OCI-LY1 (cell line): Measurements from ENCODE around the gene PBOV1.

ENCODE experiments used
- H2AFZ ChIP-seq: fragments of 200-600 bp; sonication (generic), shearing (Covaris generic); 2 replicates; pipeline ENCODE4 v1.6.0; 2014; ENCODE audit warnings: antibody characterized with exemption, mild to moderate bottlenecking, low read length
- H3F3A ChIP-seq: fragments of 200-600 bp; sonication (generic), shearing (Covaris generic); 2 replicates; pipeline ENCODE4 v1.6.0; 2014; ENCODE audit warnings: mild to moderate bottlenecking, antibody characterized with exemption, low read length, moderate library complexity; ENCODE audit not compliant: insufficient read depth
- H3K27ac ChIP-seq: fragments of 200-600 bp; sonication (generic); 2 replicates; pipeline ENCODE4 v1.5.1; 2014; ENCODE audit warnings: low read length, mixed run types, mild to moderate bottlenecking, low read depth; ENCODE audit not compliant: poor library complexity, severe bottlenecking
- H3K27me3 ChIP-seq: fragments of 200-600 bp; sonication (generic); 2 replicates; pipeline ENCODE4 v1.6.0; 2014; ENCODE audit warnings: antibody characterized with exemption, mild to moderate bottlenecking, low read length, moderate library complexity; ENCODE audit not compliant: insufficient read depth
- H3K36me3 ChIP-seq: fragments of 200-600 bp; sonication (generic); 2 replicates; pipeline ENCODE4 v1.6.1; 2014; ENCODE audit warnings: mild to moderate bottlenecking, antibody characterized with exemption, low read length, moderate library complexity, mixed read lengths; ENCODE audit not compliant: insufficient read depth
- H3K4me1 ChIP-seq: fragments of 200-600 bp; sonication (generic); 2 replicates; pipeline ENCODE4 v1.5.1; 2014; ENCODE audit warnings: mild to moderate bottlenecking, low read length, moderate library complexity; ENCODE audit not compliant: insufficient read depth, severe bottlenecking
- H3K4me2 ChIP-seq: fragments of 200-600 bp; sonication (generic), shearing (Covaris generic); 2 replicates; pipeline ENCODE4 v1.6.1; 2014; ENCODE audit warnings: low read length
- H3K4me3 ChIP-seq: fragments of 200-600 bp; sonication (generic); 2 replicates; pipeline ENCODE4 v1.5.1; 2014; ENCODE audit warnings: low read length, low read depth, mild to moderate bottlenecking, mixed read lengths; ENCODE audit not compliant: poor library complexity, severe bottlenecking
- H3K79me2 ChIP-seq: fragments of 200-600 bp; shearing (Covaris generic); 2 replicates; pipeline ENCODE4 v1.6.1; 2016; ENCODE audit warnings: mixed run types, low read length, mixed read lengths; ENCODE audit not compliant: insufficient read depth
- H3K9ac ChIP-seq: fragments of 200-600 bp; sonication (generic), shearing (Covaris generic); 2 replicates; pipeline ENCODE4 v1.6.1; 2014; ENCODE audit warnings: mild to moderate bottlenecking, low read length, mixed read lengths
- H3K9me2 ChIP-seq: fragments of 200-600 bp; sonication (generic), shearing (Covaris generic); 2 replicates; pipeline ENCODE4 v1.6.1; 2014; ENCODE audit warnings: low read depth, mild to moderate bottlenecking, low read length, mixed read lengths
- H3K9me3 ChIP-seq: fragments of 200-600 bp; shearing (Covaris generic); 2 replicates; pipeline ENCODE4 v1.6.1; 2014; ENCODE audit warnings: low read length, mixed read lengths
- H4K20me1 ChIP-seq: fragments of 200-600 bp; sonication (generic), shearing (Covaris generic); 2 replicates; pipeline ENCODE4 v1.6.0; 2016; ENCODE audit warnings: mild to moderate bottlenecking, low read length; ENCODE audit not compliant: insufficient read depth
- CTCF ChIP-seq: fragments of 200-600 bp; sonication (generic), shearing (Covaris generic); IDR thresholded peaks from 2 replicates; pipeline ENCODE4 v1.5.1; 2017; ENCODE audit warnings: mild to moderate bottlenecking, antibody characterized with exemption, low read length, moderate library complexity, mixed read lengths
- EZH2 ChIP-seq: fragments of 200-600 bp; sonication (generic), shearing (Covaris generic); IDR thresholded peaks from 2 replicates; pipeline ENCODE4 v1.8.0; 2017; ENCODE audit warnings: borderline replicate concordance, mixed run types, mild to moderate bottlenecking, antibody characterized with exemption, low read length, moderate library complexity, mixed read lengths

The PBOV1 gene

DNA sequence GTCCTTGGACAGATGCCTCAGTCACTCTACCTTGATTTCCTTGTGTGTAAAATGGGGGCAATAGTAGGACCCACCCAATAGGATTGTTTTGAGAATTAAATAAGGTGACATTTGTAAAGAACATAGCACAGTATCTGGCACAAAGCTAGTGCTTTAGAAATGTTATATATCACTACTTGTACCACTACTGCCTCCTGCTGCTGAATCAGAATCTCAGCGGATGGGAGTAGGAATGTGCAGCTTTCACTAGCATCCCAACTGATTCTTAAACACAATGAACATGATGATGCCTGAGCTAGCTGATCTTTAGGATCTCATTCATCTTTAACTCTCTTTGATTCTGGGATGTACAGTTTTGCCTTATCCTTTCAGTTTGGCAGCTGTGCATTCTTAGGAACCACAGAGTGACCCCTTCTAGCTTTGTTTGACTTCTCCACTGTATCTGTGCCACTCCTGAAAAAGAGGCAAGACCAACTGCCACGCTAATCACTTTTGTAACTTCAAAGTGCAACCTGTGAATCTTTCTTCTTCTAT lies 7.2 kb downstream of the PBOV1 start:
- no peak for TF ChIP-seq CTCF
- no peak for TF ChIP-seq EZH2
- Histone ChIP-seq H3F3A (no peaks in the 10 kb centered on the region), H4K20me1 (no peaks in the 10 kb centered on the region), H3K27me3 (no peaks in the 10 kb centered on the region), H3K9me3 (no peaks in the 10 kb centered on the region), H3K4me2 (no peak overlapping the region), H3K9me2 (no peaks in the 10 kb centered on the region), H3K4me3 (no peak overlapping the region), H3K79me2 (no peaks in the 10 kb centered on the region), H3K4me1 (no peaks in the 10 kb centered on the region), H2AFZ (no peak overlapping the region), H3K9ac (no peak overlapping the region), H3K27ac (no peak overlapping the region), H3K36me3 (no peaks in the 10 kb centered on the region)

GRCh38 chr6:138206862-138207261 lies 11.4 kb downstream of the PBOV1 start:
- Histone ChIP-seq H3K27me3 (no peaks in the 10 kb centered on the region), H3K27ac (no peak overlapping the region), H3K9me3 (no peaks in the 10 kb centered on the region), H3K36me3 (no peaks in the 10 kb centered on the region), H2AFZ (no peak overlapping the region), H3K79me2 (no peaks in the 10 kb centered on the region), H3K9me2 (no peaks in the 10 kb centered on the region), H3K4me2 (no peak overlapping the region), H3K4me1 (no peaks in the 10 kb centered on the region), H4K20me1 (no peaks in the 10 kb centered on the region), H3K4me3 (no peak overlapping the region), H3K9ac (no peak overlapping the region), H3F3A (no peaks in the 10 kb centered on the region)
- no peak for TF ChIP-seq CTCF
- TF ChIP-seq EZH2: no peak

- Histone ChIP-seq H3K9ac (no peak overlapping the region), H3K4me2 (no peak overlapping the region), H3K36me3 (no peaks in the 10 kb centered on the region), H3K27ac (no peak overlapping the region), H2AFZ (no peak overlapping the region), H3K79me2 (no peaks in the 10 kb centered on the region), H3K27me3 (no peaks in the 10 kb centered on the region), H4K20me1 (no peaks in the 10 kb centered on the region), H3K9me2 (no peaks in the 10 kb centered on the region), H3K4me1 (no peaks in the 10 kb centered on the region), H3K4me3 (no peak overlapping the region), H3F3A (no peaks in the 10 kb centered on the region), H3K9me3 (no peaks in the 10 kb centered on the region)
- no peak for TF ChIP-seq CTCF
- TF ChIP-seq EZH2: no peak
Observed at GRCh38 chr6:138205437-138206094, 12.7 kb downstream of the PBOV1 start.
